Activated CD8-positive, alpha-beta memory T cell treated with anti-CD3 and anti-CD28 coated beads, Interleukin-2, amount 50 U/mL, for 48 hours (primary cell): ENCODE data around the gene CFAP210.

Source experiments
- DNase-seq: peaks from one replicate; pipeline ENCODE4 v3.0.0-alpha.2; 2020

CFAP210 gene, protein sequence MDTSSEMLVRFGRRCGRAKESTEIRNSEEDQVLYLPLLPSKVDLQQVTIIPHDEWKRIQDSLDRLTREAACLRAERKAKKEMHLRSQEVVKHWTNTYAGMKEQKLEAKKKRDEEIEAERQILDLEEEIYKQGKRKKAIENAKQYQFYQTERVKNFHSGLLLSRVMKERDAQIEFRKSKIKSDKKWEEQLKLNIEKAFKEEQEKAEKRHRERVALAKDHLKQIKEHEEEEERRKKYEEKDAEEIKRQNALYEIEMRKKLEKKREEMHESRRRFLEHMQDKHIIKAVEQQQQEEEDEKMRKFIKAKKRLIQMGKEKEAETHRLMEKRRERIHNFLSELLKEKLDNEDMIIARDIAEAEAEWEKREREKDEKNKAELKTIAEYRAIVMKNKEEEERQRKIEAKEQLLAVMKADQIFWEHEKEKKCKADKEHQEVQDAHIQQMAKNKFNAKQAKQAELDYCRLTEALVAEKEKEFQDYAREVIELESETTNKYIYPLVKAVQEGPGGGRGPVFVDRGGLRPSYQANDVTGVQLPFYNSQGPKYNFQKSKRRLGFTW

DNA sequence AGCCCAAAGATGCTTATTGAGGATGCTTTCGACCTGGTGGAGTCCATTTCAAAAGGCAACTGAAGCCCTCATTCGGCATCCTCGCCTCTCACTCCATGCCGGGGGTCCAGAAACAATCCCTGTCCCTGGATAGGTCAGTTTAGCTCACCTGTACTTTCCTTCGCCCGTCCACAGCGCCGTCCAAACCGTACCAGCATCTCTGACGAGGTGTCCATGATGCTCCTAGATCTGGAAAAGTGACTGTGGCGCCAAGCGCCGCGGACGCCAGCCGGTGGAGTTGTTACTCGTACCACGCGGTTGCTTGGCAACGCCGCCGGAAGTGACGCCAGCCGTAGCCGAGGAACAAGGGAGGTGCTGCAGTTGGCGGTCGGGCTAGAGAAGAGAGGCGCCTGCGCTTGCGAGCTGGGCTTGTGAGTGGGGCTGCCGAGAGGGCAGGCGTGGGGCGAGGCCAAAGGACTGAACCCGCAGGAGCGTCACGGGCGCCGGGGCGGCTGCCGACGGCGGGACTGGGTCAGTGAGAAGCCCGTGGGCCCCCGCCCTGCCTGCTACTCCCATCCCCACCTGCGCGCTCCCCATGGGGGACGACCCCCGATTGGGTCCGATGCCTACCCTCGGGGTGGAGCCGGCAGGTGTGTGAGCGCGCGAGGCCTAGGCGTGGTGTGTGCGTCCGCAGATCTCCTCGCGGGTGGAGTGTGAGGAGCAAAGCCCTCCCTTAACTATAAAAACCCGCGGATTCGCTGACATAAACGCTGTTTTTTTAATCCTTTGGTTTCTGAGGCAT lies at the start of gene CFAP210, which contains the start of gene PHOSPHO2:
CFAP210 (minus strand) TSS at position 293 of the 781 bp plus-strand sequence; CDS start at position 215, 78 bp downstream.
PHOSPHO2 (plus strand) TSS at position 357 of the 781 bp plus-strand sequence. CDS start 6,503 bp downstream, outside the sequence.
- DNase-seq = peak; percentile 99

- no peak for DNase-seq
Observed at GRCh38 chr2:169743549-169743948, 49.3 kb upstream of the CFAP210 start.

DNA sequence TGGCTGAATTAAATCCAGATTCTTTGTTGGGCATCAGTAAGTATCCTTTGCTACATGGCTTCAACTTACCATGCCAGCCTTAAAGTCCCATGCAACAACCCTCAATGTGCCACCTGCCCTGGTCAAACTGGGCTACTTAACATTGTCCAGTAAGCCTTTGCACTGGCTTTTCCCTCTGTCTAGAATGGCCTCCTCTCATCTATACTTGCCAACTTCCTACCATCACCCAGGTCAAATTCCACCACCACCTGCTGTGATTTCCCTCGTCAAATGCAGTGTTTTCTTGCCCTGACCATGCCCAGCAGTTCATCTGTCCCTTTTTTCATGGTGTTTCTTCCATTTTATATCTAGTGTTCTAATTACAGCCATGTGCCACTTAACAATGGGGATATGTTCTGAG lies 45.1 kb upstream of the CFAP210 start:
- no peak for DNase-seq

- DNase-seq = no peak
Observed at GRCh38 chr2:169738566-169739229, 44.5 kb upstream of the CFAP210 start.

DNA sequence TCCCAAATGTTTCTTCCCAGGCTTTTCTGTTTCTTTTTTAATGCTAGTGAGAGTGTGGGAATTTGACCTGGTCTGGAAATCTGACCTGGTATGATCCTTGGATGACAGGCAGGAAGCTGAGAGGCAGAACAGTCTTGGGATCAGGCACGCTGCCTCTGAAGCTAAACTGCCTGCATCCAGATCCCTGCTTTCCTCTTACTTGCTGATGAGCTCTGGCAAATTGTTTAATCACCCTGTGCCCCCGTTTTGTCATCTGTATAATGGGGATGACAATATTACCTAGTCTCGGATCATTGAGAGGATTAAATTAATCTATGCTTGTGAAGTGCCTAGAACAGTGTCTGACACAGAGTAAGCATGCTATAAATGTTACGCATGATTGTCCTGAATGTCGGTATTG lies 42.7 kb upstream of the CFAP210 start:
- DNase-seq = no peak

DNA sequence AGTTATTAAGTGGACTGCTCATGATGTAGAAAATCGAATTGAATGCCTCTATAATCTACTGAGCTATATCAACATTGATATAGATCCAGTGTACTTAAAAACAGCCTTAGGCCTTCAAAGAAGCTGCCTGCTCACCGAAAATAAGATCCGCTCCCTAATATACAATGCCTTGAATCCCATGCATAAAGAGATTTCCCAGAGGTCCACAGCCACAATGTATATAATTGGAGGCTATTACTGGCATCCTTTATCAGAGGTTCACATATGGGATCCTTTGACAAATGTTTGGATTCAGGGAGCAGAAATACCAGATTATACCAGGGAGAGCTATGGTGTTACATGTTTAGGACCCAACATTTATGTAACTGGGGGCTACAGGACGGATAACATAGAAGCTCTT lies 41.4 kb upstream of the CFAP210 start:
- no peak for DNase-seq

DNA sequence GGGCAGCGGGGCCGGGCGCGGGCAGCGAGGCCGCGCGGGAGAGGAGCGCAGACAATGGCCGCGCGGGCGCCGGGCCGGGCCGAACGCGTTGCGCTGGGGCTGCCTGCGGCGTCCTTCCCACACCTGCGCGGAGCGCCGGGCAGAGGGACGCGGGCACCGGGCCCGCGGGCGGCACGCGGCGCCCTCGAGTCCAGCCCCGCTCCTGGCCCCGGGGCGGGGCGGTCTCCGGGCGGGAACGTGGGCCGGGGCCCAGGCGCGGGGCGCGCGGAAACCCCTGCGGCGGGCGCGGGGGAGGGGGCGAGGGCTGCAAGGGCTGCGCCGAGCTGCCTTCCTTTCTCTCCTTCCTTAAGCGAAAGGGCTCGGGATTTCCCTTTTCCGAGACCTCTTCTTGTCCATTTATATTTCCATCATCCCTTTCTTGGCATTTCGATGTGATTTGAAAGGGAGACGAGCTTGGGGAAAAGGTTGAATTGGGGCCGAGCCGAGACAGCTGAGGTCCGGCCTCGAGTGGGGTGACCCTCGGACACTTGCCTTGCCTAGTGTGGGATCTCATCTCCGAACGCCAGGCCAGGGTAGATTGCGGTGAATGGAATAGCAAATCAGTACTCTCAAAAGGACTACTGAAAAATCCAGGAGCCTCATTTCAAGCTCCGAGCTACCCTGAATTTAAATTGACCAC lies 40.1 kb upstream of the CFAP210 start:
- DNase-seq = peak; percentile 61

- no peak for DNase-seq
Observed at GRCh38 chr2:169732583-169733358, 38.6 kb upstream of the CFAP210 start.

DNA sequence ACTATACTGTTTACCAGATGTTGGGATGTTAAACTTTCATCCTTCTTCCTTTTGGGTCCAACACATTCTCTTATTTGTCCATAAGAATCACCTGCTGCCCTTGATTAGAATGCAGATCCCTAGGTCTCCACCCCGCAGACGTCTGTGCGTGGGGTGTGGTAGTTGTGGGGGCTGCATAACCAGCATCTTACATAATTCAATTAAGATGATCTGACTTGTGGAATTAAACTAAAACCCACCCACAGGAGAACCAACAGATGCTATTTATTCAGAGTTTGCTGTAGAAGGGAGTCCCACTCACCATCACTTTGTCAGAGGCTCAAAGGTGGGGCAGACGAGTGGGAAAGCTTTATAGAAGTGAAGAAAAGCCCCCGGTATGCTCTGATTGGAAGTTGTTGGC lies 37.9 kb upstream of the CFAP210 start:
- no peak for DNase-seq

- no peak for DNase-seq
Observed at GRCh38 chr2:169729274-169729605, 35.0 kb upstream of the CFAP210 start.

DNA sequence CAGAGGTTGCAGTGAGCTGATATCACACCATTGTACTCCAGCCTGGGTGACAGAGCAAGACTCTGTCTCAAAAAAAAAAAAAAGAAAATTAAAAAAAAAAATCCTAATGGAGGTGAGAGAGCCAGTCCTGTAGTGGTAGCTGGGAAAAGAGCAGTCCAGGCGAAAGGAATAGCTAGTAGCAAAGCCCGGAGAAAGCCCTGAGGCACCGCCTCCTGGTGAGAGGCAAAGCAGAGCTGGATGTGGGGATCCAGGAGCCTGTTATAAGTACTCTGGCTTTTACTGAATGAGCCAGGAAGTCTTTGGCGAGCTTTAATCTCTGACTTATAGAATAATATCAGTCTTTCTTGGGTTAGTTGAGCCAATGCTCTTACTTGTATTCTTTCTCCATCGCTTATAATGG lies 32.9 kb upstream of the CFAP210 start:
- no peak for DNase-seq

GRCh38 chr2:169721016-169721415 lies 26.8 kb upstream of the CFAP210 start:
- DNase-seq = no peak

- no peak for DNase-seq
Observed at GRCh38 chr2:169718930-169719504, 24.8 kb upstream of the CFAP210 start.

DNA sequence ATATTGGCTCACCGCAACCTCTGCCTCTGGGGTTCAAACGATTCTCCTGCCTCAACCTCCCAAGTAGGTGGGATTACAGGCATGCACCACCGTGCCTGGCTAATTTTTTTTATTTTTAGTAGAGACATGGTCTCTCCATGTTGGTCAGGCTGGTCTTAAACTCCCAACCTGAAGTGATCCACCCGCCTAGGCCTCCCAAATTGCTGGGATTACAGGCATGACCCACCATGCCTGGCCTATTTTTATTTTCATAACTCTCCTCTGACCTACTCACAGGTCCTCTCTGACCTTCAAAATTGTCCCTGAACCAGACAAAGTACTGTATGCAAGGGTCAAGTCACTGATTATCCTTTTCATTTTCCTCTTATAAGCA lies 23.5 kb upstream of the CFAP210 start:
- DNase-seq = no peak

DNA sequence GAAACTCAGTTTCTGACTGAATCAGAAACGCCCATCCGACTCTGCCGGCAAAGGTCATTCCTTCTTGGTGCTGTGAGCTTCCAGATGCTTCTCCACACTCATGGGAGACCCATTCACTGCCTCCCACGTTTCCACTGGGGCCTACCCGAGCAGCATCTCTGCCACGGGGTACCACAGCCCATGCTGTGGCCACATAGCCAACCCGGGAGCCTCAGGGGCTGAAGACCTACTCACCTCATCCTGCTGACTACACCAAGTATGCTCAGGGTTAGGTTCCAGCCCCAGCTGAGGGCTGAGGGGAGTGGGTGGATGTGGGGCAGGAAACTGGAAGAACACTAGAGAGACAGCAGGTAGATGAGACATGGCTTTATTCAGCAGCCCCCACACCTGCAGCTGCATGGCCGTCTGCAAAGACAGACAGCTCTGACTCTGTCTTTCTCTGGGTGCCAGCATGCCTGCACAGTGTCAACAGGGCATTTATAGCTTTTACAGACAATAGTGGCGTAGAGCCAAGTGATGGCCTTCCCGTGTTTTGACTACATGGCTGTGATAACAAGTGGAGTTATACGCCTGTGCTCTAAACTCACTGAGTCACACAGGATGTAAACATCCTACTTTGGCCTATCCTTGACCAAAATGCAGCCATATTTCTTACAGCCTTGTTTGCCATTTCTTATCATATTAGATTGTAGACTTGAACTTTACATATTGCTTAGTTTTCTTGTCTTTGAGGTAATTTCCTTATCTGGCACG lies 22.9 kb upstream of the CFAP210 start:
- no peak for DNase-seq

- DNase-seq = no peak
Observed at GRCh38 chr2:169716238-169716886, 22.2 kb upstream of the CFAP210 start.

DNA sequence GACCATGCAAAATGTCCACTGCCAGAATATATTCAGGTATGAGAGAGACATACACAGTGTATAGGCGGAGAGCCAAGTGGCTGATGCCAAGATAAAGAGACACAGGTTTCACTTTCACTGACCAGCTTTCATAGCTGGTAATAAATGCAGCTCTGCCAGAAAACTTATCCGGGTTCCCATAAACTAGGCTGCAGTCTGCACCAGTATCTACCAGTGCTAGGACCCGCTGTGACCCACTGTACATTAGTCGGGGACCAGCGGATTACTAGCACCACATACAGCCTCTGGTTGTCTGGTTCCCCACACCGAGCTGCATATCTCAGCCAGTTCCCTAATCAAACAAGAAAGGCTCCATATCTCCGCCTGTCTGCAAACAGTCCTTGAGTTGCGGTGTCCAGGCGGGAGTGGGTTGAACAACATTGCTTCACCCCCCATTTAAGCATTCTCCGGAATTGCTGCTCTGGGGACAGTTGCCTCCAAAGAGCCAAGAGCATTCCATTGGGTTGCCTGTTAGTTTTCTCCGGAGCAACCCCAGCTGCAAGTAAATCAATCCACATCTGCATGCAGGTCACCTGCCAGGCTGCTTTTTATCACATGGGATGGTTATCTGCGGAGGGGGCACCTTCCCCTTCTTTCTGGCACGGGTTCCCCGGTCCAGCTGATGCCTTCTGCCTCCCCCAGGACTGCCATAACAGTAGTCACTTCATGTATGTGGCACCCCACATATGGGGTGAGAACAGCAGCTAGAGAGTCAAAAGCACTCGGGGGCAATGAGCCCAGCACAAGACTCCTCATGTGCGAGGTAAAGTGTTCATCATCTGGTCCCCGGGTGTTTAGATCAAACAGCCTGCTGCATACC lies 21.4 kb upstream of the CFAP210 start:
- no peak for DNase-seq

DNA sequence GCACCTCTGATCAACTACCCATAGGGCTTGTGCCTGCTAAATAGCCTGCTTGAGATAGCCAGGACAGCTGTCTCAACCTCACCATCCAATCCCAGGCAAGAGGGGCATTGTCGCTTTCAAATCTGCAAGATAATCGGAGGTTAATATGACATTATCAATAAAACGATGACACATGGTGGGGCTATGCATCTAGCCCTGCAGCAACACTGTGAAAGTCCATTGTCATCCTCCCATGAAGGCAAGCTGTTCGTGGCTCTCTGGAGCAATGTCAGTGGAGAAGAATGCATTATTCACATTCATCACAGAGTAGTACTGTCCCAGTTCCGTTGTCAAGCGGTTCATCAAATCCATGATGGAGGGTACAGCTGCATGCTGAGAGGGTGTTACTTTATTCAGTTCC lies 20.5 kb upstream of the CFAP210 start:
- no peak for DNase-seq

DNA sequence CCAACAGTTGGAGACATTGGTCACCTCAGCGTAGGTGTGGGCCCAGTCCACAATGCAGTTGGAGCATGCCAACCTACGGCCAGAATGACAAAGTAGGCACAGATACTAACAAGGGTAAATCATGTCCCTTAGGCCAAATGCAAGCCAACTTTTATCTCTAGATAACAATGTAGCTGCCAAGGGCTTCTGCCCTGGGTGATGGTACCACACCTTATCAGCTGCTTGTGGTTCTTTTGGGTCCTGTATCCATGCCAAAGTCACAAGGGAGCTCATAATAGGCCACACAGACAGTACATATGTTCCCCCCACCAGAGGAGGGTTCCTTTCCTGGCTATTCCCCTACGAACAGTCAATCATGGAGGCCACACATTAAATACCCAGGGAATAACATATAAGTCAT lies 19.1 kb upstream of the CFAP210 start:
- no peak for DNase-seq
